ENCODE data around the gene LRFN4.
"Not testable (repeated sequence)": the region's sequence is repeated elsewhere in the genome, so short reads cannot be mapped to it uniquely, and the experiment has no call there.

LRFN4 gene

GRCh38 chr11:66856496-66857233, at the start of gene LRFN4:
LRFN4 (plus strand) TSS chr11:66857064; CDS start chr11:66857745, 681 bp downstream.
- peak; percentile 20 for DNase-seq

- DNase-seq = no peak
Measured at GRCh38 chr11:66809592-66809991, 47.3 kb upstream of the LRFN4 start.

- DNase-seq = no peak
Measured at GRCh38 chr11:66810576-66811185, 46.2 kb upstream of the LRFN4 start.

- no peak for DNase-seq
Measured at GRCh38 chr11:66814678-66815077, 42.2 kb upstream of the LRFN4 start.

GRCh38 chr11:66815646-66816045, 41.2 kb upstream of the LRFN4 start:
- peak; percentile 21 for DNase-seq

GRCh38 chr11:66818231-66818955, 38.5 kb upstream of the LRFN4 start:
- DNase-seq = no peak

- no peak for DNase-seq
Measured at GRCh38 chr11:66820381-66820780, 36.5 kb upstream of the LRFN4 start.

GRCh38 chr11:66820901-66821300, 36.0 kb upstream of the LRFN4 start:
- DNase-seq = no peak

GRCh38 chr11:66823700-66824099, 33.2 kb upstream of the LRFN4 start:
- DNase-seq = no peak

GRCh38 chr11:66824573-66824972, 32.3 kb upstream of the LRFN4 start:
- not testable (repeated sequence) for DNase-seq

- no peak for DNase-seq
Measured at GRCh38 chr11:66834539-66834845, 22.4 kb upstream of the LRFN4 start.

GRCh38 chr11:66834943-66835342, 21.9 kb upstream of the LRFN4 start:
- DNase-seq = no peak

GRCh38 chr11:66835768-66836405, 21.0 kb upstream of the LRFN4 start:
- DNase-seq = no peak

GRCh38 chr11:66840317-66841091, 16.4 kb upstream of the LRFN4 start:
- DNase-seq = no peak

GRCh38 chr11:66841861-66842260, 15.0 kb upstream of the LRFN4 start:
- no peak for DNase-seq

- DNase-seq = no peak
Measured at GRCh38 chr11:66842501-66842895, 14.4 kb upstream of the LRFN4 start.

GRCh38 chr11:66842896-66843775, 13.7 kb upstream of the LRFN4 start, which contains the start of gene RCE1:
RCE1 (plus strand) TSS chr11:66843441; CDS start chr11:66843456, 15 bp downstream.
- peak; percentile 88 for DNase-seq

GRCh38 chr11:66843776-66844495, 12.9 kb upstream of the LRFN4 start:
- DNase-seq = no peak

- no peak for DNase-seq
Measured at GRCh38 chr11:66844496-66845142, 12.2 kb upstream of the LRFN4 start.

GRCh38 chr11:66845143-66845875, 11.6 kb upstream of the LRFN4 start:
- DNase-seq = no peak
